ENCODE results near the gene SULF2.
"Not testable (repeated sequence)": the region's sequence is repeated elsewhere in the genome, so short reads cannot be mapped to it uniquely, and the experiment has no call there.

SULF2 gene

GRCh38 chr20:47804224-47804825 lies 19.0 kb upstream of the SULF2 start:
- not testable (repeated sequence) for H3K9me3 ChIP-seq (ENCODE audit: control insufficient read depth, insufficient read depth, low read depth, low read length); H3K36me3 ChIP-seq (ENCODE audit: control insufficient read depth, insufficient read depth, low read length)
- Histone ChIP-seq H3K4me3 (ENCODE audit: low read depth, low read length) (peak overlapping the region; percentile 11; the same call in 1 of the 2 replicates), H3K4me1 (ENCODE audit: control insufficient read depth, insufficient read depth, low read length) (peaks cover 41% of the 10 kb centered on the region), H3K27me3 (ENCODE audit: control insufficient read depth, insufficient read depth, low read length) (peaks cover 16% of the 10 kb centered on the region), H3K9ac (ENCODE audit: low read length) (peak overlapping the region; percentile 41), H3K27ac (ENCODE audit: low read depth, low read length) (peak overlapping the region; percentile 56; the same call in 1 of the 2 replicates)

DNA sequence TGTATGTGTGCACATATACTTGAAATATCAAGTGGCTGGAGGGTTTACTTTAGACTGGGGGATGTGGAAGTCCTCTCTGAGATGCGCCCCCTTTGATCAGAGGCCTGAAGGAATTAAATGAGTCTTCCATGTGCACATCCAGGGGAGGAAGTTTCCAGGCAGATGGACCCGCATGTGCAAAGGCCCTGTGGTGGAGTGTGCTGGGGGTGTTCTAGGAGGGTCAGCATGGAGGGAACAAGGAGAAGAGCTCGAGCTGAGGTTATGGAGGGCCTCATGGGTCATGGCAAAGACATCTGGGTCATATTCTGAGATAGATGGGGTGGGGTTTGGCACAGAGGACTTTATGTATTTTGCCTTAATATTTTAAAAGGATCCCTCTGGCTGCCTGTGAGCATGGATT lies 17.7 kb upstream of the SULF2 start:
- Histone ChIP-seq H3K4me1 (ENCODE audit: control insufficient read depth, insufficient read depth, low read length) (peaks cover 36% of the 10 kb centered on the region), H3K9me3 (ENCODE audit: control insufficient read depth, insufficient read depth, low read depth, low read length) (no peaks in the 10 kb centered on the region), H3K36me3 (ENCODE audit: control insufficient read depth, insufficient read depth, low read length) (no peaks in the 10 kb centered on the region), H3K4me3 (ENCODE audit: low read depth, low read length) (no peak overlapping the region), H3K27ac (ENCODE audit: low read depth, low read length) (no peak overlapping the region), H3K9ac (ENCODE audit: low read length) (no peak overlapping the region), H3K27me3 (ENCODE audit: control insufficient read depth, insufficient read depth, low read length) (peaks cover 16% of the 10 kb centered on the region)

GRCh38 chr20:47802226-47802920 lies 17.1 kb upstream of the SULF2 start:
- Histone ChIP-seq H3K9me3 (ENCODE audit: control insufficient read depth, insufficient read depth, low read depth, low read length) (no peaks in the 10 kb centered on the region), H3K27ac (ENCODE audit: low read depth, low read length) (no peak overlapping the region), H3K4me1 (ENCODE audit: control insufficient read depth, insufficient read depth, low read length) (peaks cover 36% of the 10 kb centered on the region), H3K9ac (ENCODE audit: low read length) (no peak overlapping the region), H3K4me3 (ENCODE audit: low read depth, low read length) (no peak overlapping the region), H3K36me3 (ENCODE audit: control insufficient read depth, insufficient read depth, low read length) (no peaks in the 10 kb centered on the region), H3K27me3 (ENCODE audit: control insufficient read depth, insufficient read depth, low read length) (peaks cover 16% of the 10 kb centered on the region)

GRCh38 chr20:47801759-47802158 lies 16.5 kb upstream of the SULF2 start:
- no peaks in the 10 kb centered on the region for H3K9me3 ChIP-seq (ENCODE audit: control insufficient read depth, insufficient read depth, low read depth, low read length)
- H3K4me3 ChIP-seq (ENCODE audit: low read depth, low read length): no peak overlapping the region
- no peak overlapping the region for H3K27ac ChIP-seq (ENCODE audit: low read depth, low read length)
- no peaks in the 10 kb centered on the region for H3K36me3 ChIP-seq (ENCODE audit: control insufficient read depth, insufficient read depth, low read length)
- H3K4me1 ChIP-seq (ENCODE audit: control insufficient read depth, insufficient read depth, low read length): peaks cover 36% of the 10 kb centered on the region
- peaks cover 16% of the 10 kb centered on the region for H3K27me3 ChIP-seq (ENCODE audit: control insufficient read depth, insufficient read depth, low read length)
- no peak overlapping the region for H3K9ac ChIP-seq (ENCODE audit: low read length)

DNA sequence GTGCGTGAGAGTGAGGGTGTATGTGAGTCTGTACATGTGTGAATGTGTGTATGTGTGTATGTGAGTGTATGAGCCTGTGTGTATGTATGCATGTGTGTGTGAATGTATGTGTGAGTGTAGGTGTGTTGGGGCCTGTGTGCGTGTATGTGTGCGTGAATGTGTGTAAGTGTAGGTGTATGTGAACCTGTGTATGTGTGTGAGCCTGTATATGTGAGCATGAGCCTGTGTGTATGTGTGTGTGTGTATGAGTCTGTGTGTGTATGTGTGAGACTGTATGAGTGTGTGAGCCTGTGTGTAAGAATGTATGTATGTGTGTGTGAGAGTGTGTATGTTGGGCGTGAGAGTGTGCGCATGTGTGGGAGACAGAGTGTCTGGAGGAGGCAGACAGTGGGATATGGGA lies 15.8 kb upstream of the SULF2 start:
- peaks cover 34% of the 10 kb centered on the region for H3K4me1 ChIP-seq (ENCODE audit: control insufficient read depth, insufficient read depth, low read length)
- peaks cover 16% of the 10 kb centered on the region for H3K27me3 ChIP-seq (ENCODE audit: control insufficient read depth, insufficient read depth, low read length)
- H3K9me3 ChIP-seq (ENCODE audit: control insufficient read depth, insufficient read depth, low read depth, low read length): no peaks in the 10 kb centered on the region
- H3K36me3 ChIP-seq (ENCODE audit: control insufficient read depth, insufficient read depth, low read length): no peaks in the 10 kb centered on the region
- no peak overlapping the region for H3K27ac ChIP-seq (ENCODE audit: low read depth, low read length)
- no peak overlapping the region for H3K9ac ChIP-seq (ENCODE audit: low read length)
- no peak overlapping the region for H3K4me3 ChIP-seq (ENCODE audit: low read depth, low read length)

- Histone ChIP-seq H3K9ac (ENCODE audit: low read length) (no peak overlapping the region), H3K4me1 (ENCODE audit: control insufficient read depth, insufficient read depth, low read length) (peaks cover 30% of the 10 kb centered on the region), H3K36me3 (ENCODE audit: control insufficient read depth, insufficient read depth, low read length) (no peaks in the 10 kb centered on the region), H3K4me3 (ENCODE audit: low read depth, low read length) (no peak overlapping the region), H3K9me3 (ENCODE audit: control insufficient read depth, insufficient read depth, low read depth, low read length) (no peaks in the 10 kb centered on the region), H3K27ac (ENCODE audit: low read depth, low read length) (no peak overlapping the region), H3K27me3 (ENCODE audit: control insufficient read depth, insufficient read depth, low read length) (peaks cover 16% of the 10 kb centered on the region)
These were observed 15.3 kb upstream of the SULF2 start for GRCh38 chr20:47800623-47801022.

DNA sequence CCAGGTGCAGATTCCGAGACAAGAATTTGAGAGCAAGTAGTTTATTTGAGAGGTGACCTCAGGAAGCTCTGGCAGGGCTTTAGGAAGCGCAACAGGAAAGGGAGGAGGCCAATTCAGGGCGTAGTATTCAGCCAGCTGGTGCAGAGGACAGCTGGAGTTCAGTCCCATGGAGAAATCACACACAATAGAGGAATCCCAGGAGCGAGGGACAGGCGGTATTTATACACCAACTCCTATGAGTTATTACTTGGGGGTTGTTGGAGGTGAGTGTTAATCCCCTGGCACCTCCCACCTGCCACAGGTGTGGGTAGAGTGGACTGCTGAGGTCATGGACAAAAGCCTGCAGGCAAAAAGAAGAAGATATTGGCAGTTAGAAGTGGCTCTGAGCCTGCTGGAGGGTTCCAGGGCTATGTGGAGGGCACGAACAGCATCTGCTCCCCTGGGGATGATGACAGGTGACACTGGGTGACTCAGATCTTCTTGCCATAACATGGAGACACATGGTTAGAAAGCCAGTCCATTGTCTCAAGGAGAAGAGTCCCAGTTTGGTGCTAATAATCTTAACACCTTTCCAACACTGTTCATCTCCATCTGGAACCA lies 13.9 kb upstream of the SULF2 start:
- Histone ChIP-seq H3K36me3 (ENCODE audit: control insufficient read depth, insufficient read depth, low read length) (no peaks in the 10 kb centered on the region), H3K4me3 (ENCODE audit: low read depth, low read length) (no peak overlapping the region), H3K27ac (ENCODE audit: low read depth, low read length) (no peak overlapping the region), H3K9me3 (ENCODE audit: control insufficient read depth, insufficient read depth, low read depth, low read length) (no peaks in the 10 kb centered on the region), H3K9ac (ENCODE audit: low read length) (no peak overlapping the region), H3K27me3 (ENCODE audit: control insufficient read depth, insufficient read depth, low read length) (peaks cover 16% of the 10 kb centered on the region), H3K4me1 (ENCODE audit: control insufficient read depth, insufficient read depth, low read length) (peaks cover 20% of the 10 kb centered on the region)

DNA sequence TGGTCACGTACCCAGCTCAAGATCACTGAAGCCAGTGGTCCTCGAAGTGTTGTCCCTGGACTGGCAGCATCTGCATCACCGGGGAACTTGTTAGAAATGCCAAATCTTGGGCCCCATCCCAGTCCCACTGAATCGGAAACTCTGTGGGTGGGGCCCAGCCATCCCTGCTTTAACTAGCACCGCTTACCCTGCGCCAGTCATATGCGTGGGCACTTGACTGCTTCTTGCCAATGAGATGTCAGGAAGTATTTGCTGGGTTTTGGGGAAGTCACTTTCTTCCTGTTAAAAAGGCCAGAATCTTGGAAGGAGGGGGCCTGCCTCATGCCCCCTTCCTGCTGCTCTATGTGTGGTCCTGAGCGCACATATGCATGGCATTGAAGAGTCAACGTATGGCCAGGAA lies 11.7 kb upstream of the SULF2 start:
- no peak overlapping the region for H3K4me3 ChIP-seq (ENCODE audit: low read depth, low read length)
- peaks cover 12% of the 10 kb centered on the region; the same call in 1 of the 2 replicates for H3K4me1 ChIP-seq (ENCODE audit: control insufficient read depth, insufficient read depth, low read length)
- no peaks in the 10 kb centered on the region for H3K36me3 ChIP-seq (ENCODE audit: control insufficient read depth, insufficient read depth, low read length)
- H3K9me3 ChIP-seq (ENCODE audit: control insufficient read depth, insufficient read depth, low read depth, low read length): no peaks in the 10 kb centered on the region
- H3K27ac ChIP-seq (ENCODE audit: low read depth, low read length): no peak overlapping the region
- H3K27me3 ChIP-seq (ENCODE audit: control insufficient read depth, insufficient read depth, low read length): 0 out of 2 replicates have a peak, but pooled peaks cover 2% of the 10 kb centered on the region
- no peak overlapping the region for H3K9ac ChIP-seq (ENCODE audit: low read length)

DNA sequence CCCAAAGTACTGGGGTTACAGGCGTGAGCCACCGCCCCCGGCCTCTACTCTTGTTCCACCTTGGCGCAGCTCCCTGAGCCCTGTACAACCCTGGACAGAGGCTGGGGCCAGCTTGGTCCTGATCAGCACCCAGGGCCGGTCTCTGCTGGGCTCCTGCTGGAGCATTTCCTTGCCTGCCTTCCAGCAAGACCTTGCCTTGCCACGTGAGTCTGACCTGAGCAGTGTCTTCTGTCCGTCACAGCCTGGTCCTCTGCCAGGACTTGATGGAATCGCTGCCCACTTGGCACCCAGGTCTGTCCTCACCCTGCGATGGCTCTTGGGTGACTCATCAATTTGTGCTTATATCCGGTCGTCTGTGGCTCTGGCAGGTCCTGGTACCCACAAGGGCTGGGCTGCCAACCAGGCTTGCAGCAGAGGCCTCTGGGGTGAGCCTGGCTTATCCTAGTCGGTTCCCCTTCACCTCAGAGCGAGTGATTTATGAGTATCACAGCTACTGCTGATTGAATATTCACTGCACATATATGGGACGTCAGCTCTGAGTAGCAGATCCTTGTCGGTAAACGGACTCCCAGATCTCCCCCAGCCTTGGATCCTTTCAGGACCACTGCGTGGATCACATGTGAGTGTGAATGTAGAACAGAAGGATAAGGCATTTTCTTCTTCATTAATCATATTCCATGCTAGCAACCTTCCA lies 10.1 kb upstream of the SULF2 start:
- Histone ChIP-seq H3K9me3 (ENCODE audit: control insufficient read depth, insufficient read depth, low read depth, low read length) (no peaks in the 10 kb centered on the region), H3K4me1 (ENCODE audit: control insufficient read depth, insufficient read depth, low read length) (peaks cover 7% of the 10 kb centered on the region), H3K4me3 (ENCODE audit: low read depth, low read length) (no peak overlapping the region), H3K27ac (ENCODE audit: low read depth, low read length) (no peak overlapping the region), H3K36me3 (ENCODE audit: control insufficient read depth, insufficient read depth, low read length) (no peaks in the 10 kb centered on the region), H3K9ac (ENCODE audit: low read length) (no peak overlapping the region), H3K27me3 (ENCODE audit: control insufficient read depth, insufficient read depth, low read length) (no peaks in the 10 kb centered on the region)

DNA sequence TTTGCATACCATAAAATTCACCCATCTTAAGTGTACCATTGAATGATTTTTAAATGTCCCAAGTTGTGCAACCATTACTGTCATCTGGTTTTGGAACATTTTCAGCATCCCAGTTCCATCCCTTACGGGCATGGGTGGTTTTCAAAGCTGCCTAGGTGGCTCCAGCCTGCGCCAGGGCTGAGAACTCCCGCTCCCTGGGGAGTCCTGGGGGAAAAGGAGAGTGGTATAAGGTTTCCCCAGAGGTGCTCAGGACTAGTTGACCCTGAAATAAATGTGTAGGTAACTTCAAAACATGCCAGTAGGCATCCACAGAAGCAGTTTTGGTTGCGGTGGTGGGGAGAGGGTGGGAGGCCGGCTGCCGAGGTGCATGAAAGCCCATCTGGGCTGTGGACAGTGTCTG lies 9.0 kb upstream of the SULF2 start:
- H3K36me3 ChIP-seq (ENCODE audit: control insufficient read depth, insufficient read depth, low read length); H3K9me3 ChIP-seq (ENCODE audit: control insufficient read depth, insufficient read depth, low read depth, low read length); H3K4me1 ChIP-seq (ENCODE audit: control insufficient read depth, insufficient read depth, low read length); H3K27ac ChIP-seq (ENCODE audit: low read depth, low read length); H3K4me3 ChIP-seq (ENCODE audit: low read depth, low read length); H3K9ac ChIP-seq (ENCODE audit: low read length); H3K27me3 ChIP-seq (ENCODE audit: control insufficient read depth, insufficient read depth, low read length): not testable (repeated sequence)
